Measurements from ENCODE around the gene ZNF516. TPM values are rescaled to one million over a fixed set of nuclear protein-coding genes. Genes with fewer than 3 reads are reported as not detected.

Gene ZNF516
- total and polyA plus RNA-seq, 7 donors: 2.1 to 29.9 (median 24.3) TPM

- Histone ChIP-seq H3K9me3 (no peaks in the 10 kb centered on the region), H3K27ac (peak overlapping the region; percentile 84 to 94 (median 90)), H3K4me3 (peak overlapping the region; percentile 62 to 74 (median 66)), H3K27me3 (no peaks in the 10 kb centered on the region), H3K36me3 (no peaks in the 10 kb centered on the region), H3K4me1 (peaks cover 0 to 23% (median 4%) of the 10 kb centered on the region in 4 donors)
- TF ChIP-seq CTCF (IDR thresholded peaks at IDR 0.05) (no peak), EP300 (IDR thresholded peaks at IDR 0.05) (no peak), POLR2A (IDR thresholded peaks at IDR 0.05) (peak in 1 of 2 donors; percentile 40), POLR2AphosphoS5 (IDR thresholded peaks at IDR 0.05) (peak; percentile 54 to 86 (median 76))
- 1% methylated on average over 43 of the region's 43 CpGs for WGBS, 2 donors
- intact Hi-C loops (cut with DNase I): loop anchor here (5.0 to 10.0 kb wide), 3 partner anchors 98 to 329 kb away; partner anchors contain the start of gene ZNF236
- DNase-seq: peak; percentile 77
Observed at GRCh38 chr18:76495435-76496193, 572 bp upstream of the ZNF516 start.

- Histone ChIP-seq H3K4me1 (peaks cover 0 to 33% (median 15%) of the 10 kb centered on the region in 4 donors), H3K27ac (peak overlapping the region; percentile 89 to 95 (median 94)), H3K27me3 (no peaks in the 10 kb centered on the region), H3K4me3 (peak overlapping the region; percentile 49 to 74 (median 66)), H3K36me3 (no peaks in the 10 kb centered on the region), H3K9me3 (no peaks in the 10 kb centered on the region)
- no peak for DNase-seq
- intact Hi-C loops (cut with DNase I): loop anchor here (5.0 to 10.0 kb wide), 4 partner anchors 97 to 330 kb away; partner anchors contain the start of gene ZNF236
- TF ChIP-seq EP300 (IDR thresholded peaks at IDR 0.05) (no peak), POLR2A (IDR thresholded peaks at IDR 0.05) (no peak), POLR2AphosphoS5 (IDR thresholded peaks at IDR 0.05) (no peak), CTCF (IDR thresholded peaks at IDR 0.05) (no peak)
- WGBS, 2 donors: 1% methylated on average over 56 of the region's 56 CpGs
Observed at GRCh38 chr18:76494231-76495005, 624 bp downstream of the ZNF516 start.

- Histone ChIP-seq H3K36me3 (no peaks in the 10 kb centered on the region), H3K9me3 (no peaks in the 10 kb centered on the region), H3K27me3 (no peaks in the 10 kb centered on the region), H3K4me1 (peaks cover 0 to 42% (median 24%) of the 10 kb centered on the region in 4 donors), H3K27ac (peak overlapping the region; percentile 89 to 95 (median 94)), H3K4me3 (peak overlapping the region; percentile 49 to 74 (median 66))
- DNase-seq: no peak
- intact Hi-C loops (cut with DNase I): loop anchor here (2.0 to 10.0 kb wide), 4 partner anchors 41 to 331 kb away; partner anchors contain the start of gene ZNF236
- TF ChIP-seq POLR2AphosphoS5 (IDR thresholded peaks at IDR 0.05) (no peak), EP300 (IDR thresholded peaks at IDR 0.05) (no peak), CTCF (IDR thresholded peaks at IDR 0.05) (no peak)
- WGBS, 2 donors: 0% methylated on average over 31 of the region's 31 CpGs
Observed at GRCh38 chr18:76493213-76494161, 1.6 kb downstream of the ZNF516 start.

GRCh38 chr18:76492669-76493212 is 2.3 kb downstream of the ZNF516 start:
- no peaks in the 10 kb centered on the region for H3K27me3 ChIP-seq
- H3K4me3 ChIP-seq: peak overlapping the region; percentile 49 to 74 (median 66)
- DNase-seq: peak; percentile 100
- peak overlapping the region; percentile 89 to 95 (median 94) for H3K27ac ChIP-seq
- H3K4me1 ChIP-seq: peaks cover 0 to 48% (median 31%) of the 10 kb centered on the region in 4 donors
- 0% methylated on average over 31 of the region's 31 CpGs for WGBS, 2 donors
- intact Hi-C loops (cut with DNase I): loop anchor here (2.0 to 10.0 kb wide), 4 partner anchors 40 to 332 kb away; partner anchors contain the start of gene ZNF236
- H3K36me3 ChIP-seq: no peaks in the 10 kb centered on the region
- no peak for TF ChIP-seq CTCF (IDR thresholded peaks at IDR 0.05)
- TF ChIP-seq POLR2A (IDR thresholded peaks at IDR 0.05): peak; percentile 25 to 38
- TF ChIP-seq POLR2AphosphoS5 (IDR thresholded peaks at IDR 0.05): peak; percentile 59 to 93 (median 81)
- H3K9me3 ChIP-seq: no peaks in the 10 kb centered on the region

Data from sigmoid colon (tissue), 7 donors.